Neutrophil (primary cell): ENCODE data around the gene TRPV6.

Experiments
- H3K27ac ChIP-seq: fragments of 200-600 bp; sonication (generic); 2 replicates; pipeline ENCODE4 v1.5.1; 2016; ENCODE audit warnings: mild to moderate bottlenecking, moderate library complexity
- H3K27me3 ChIP-seq: fragments of 200-600 bp; sonication (generic); 2 replicates; pipeline ENCODE4 v1.6.0; 2016; ENCODE audit warnings: mild to moderate bottlenecking
- H3K36me3 ChIP-seq: fragments of 200-600 bp; sonication (generic); 2 replicates; pipeline ENCODE4 v1.5.1; 2017
- H3K4me1 ChIP-seq, 2 experiments: fragments of 200-600 bp in 1 of 2; sonication (generic) in 1 of 2; 1 replicate in 1 of 2; 2 replicates in 1 of 2; pipeline versions ENCODE4 v1.5.1 to v1.6.1; 2013 to 2016; ENCODE audit warnings: low read depth in 1 of 2, low read length in 1 of 2, mild to moderate bottlenecking in 1 of 2, moderate library complexity in 1 of 2; ENCODE audit not compliant: control insufficient read depth in 1 of 2, insufficient read depth in 1 of 2
- H3K4me3 ChIP-seq, 2 experiments: fragments of 200-600 bp in 1 of 2; sonication (generic) in 1 of 2; 1 replicate in 1 of 2; 2 replicates in 1 of 2; pipeline ENCODE4 v1.5.1; 2013 to 2016; ENCODE audit warnings: low read depth in 1 of 2, low read length in 1 of 2, mild to moderate bottlenecking in 1 of 2, moderate library complexity in 1 of 2
- H3K9me3 ChIP-seq: fragments of 200-600 bp; sonication (generic); 2 replicates; pipeline ENCODE4 v1.5.1; 2016
- CTCF ChIP-seq: fragments of 200-600 bp; sonication (generic); IDR thresholded peaks from 2 replicates; pipeline ENCODE4 v1.5.1; 2016; ENCODE audit warnings: antibody characterized with exemption

Gene TRPV6

GRCh38 chr7:142901426-142902259, 16.1 kb upstream of the TRPV6 start:
- H3K27ac ChIP-seq, result no peak overlapping the region
- H3K4me3 ChIP-seq, result no peak overlapping the region
- no peak for TF ChIP-seq CTCF
- H3K4me1 ChIP-seq, result no peaks in the 10 kb centered on the region
- H3K36me3 ChIP-seq, result no peaks in the 10 kb centered on the region
- no peaks in the 10 kb centered on the region for H3K27me3 ChIP-seq
- H3K9me3 ChIP-seq, result no peaks in the 10 kb centered on the region

- no peaks in the 10 kb centered on the region for H3K9me3 ChIP-seq
- no peaks in the 10 kb centered on the region for H3K27me3 ChIP-seq
- H3K4me3 ChIP-seq, result no peak overlapping the region
- H3K36me3 ChIP-seq, result no peaks in the 10 kb centered on the region
- H3K27ac ChIP-seq, result no peak overlapping the region
- TF ChIP-seq CTCF, result no peak
- no peaks in the 10 kb centered on the region for H3K4me1 ChIP-seq
These were observed 14.1 kb upstream of the TRPV6 start for GRCh38 chr7:142899661-142900060.

- Histone ChIP-seq H3K4me1 (no peaks in the 10 kb centered on the region), H3K27me3 (no peaks in the 10 kb centered on the region)
- TF ChIP-seq CTCF, result no peak
These were observed 13.0 kb upstream of the TRPV6 start for GRCh38 chr7:142898377-142899170.

GRCh38 chr7:142897691-142898090, 12.1 kb upstream of the TRPV6 start:
- TF ChIP-seq CTCF, result no peak
- Histone ChIP-seq H3K9me3 (no peaks in the 10 kb centered on the region), H3K4me3 (no peak overlapping the region), H3K27ac (no peak overlapping the region), H3K27me3 (no peaks in the 10 kb centered on the region), H3K36me3 (no peaks in the 10 kb centered on the region), H3K4me1 (no peaks in the 10 kb centered on the region)

More at GRCh38 chr7:142898377-142899170, 13.0 kb upstream of the TRPV6 start:
- Histone ChIP-seq H3K27ac (no peak overlapping the region), H3K9me3 (no peaks in the 10 kb centered on the region), H3K4me3 (no peak overlapping the region), H3K36me3 (no peaks in the 10 kb centered on the region)

- Histone ChIP-seq H3K27me3 (no peaks in the 10 kb centered on the region), H3K4me1 (no peaks in the 10 kb centered on the region), H3K9me3 (no peaks in the 10 kb centered on the region), H3K27ac (no peak overlapping the region), H3K4me3 (no peak overlapping the region), H3K36me3 (no peaks in the 10 kb centered on the region)
- TF ChIP-seq CTCF, result no peak
These were observed 11.3 kb upstream of the TRPV6 start for GRCh38 chr7:142896741-142897379.
